SJSA1 (cell line): ENCODE measurements around the gene NUDT1. TPM values are rescaled to one million over a fixed set of nuclear protein-coding genes. Genes with fewer than 3 reads are reported as not detected.

Source experiments
- DNase-seq, 2 experiments: peaks; one replicate each; pipeline ENCODE4 v3.0.0-alpha.2; 2015 to 2020; ENCODE audit warnings: low spot score in 2 of 2, low read depth in 1 of 2
- H3K27ac ChIP-seq: fragments of 250-450 bp; sonication (Bioruptor Pico); 2 replicates; pipeline ENCODE4 v1.5.1; 2020; ENCODE audit warnings: mild to moderate bottlenecking, moderate library complexity
- H3K27me3 ChIP-seq: fragments of 250-450 bp; sonication (Bioruptor Pico); replicated peaks from 2 replicates; pipeline ENCODE4 v1.5.1; 2020; ENCODE audit warnings: mild to moderate bottlenecking, moderate library complexity
- H3K36me3 ChIP-seq: fragments of 250-450 bp; sonication (Bioruptor Pico); 2 replicates; pipeline ENCODE4 v1.5.1; 2020; ENCODE audit warnings: mild to moderate bottlenecking
- H3K4me1 ChIP-seq: fragments of 250-450 bp; sonication (Bioruptor Pico); replicated peaks from 2 replicates; pipeline ENCODE4 v1.6.1; 2021; ENCODE audit warnings: mild to moderate bottlenecking
- H3K4me3 ChIP-seq: fragments of 250-450 bp; sonication (Bioruptor Pico); 2 replicates; pipeline ENCODE4 v1.5.1; 2020; ENCODE audit warnings: mild to moderate bottlenecking
- H3K9me3 ChIP-seq: fragments of 250-450 bp; sonication (Bioruptor Pico); replicated peaks from 2 replicates; pipeline ENCODE4 v1.5.1; 2020; ENCODE audit warnings: mild to moderate bottlenecking
- total RNA-seq: library from RNA; depleted of rRNA; stranded (reverse); fragments of >200 nt; shearing (Covaris generic); gene quantifications from 2 replicates; pipeline ENCODE4 v1.2.3, GENCODE V29; 2014

The NUDT1 gene
- total RNA-seq, 1 experiment from 2014 or later = 50.7 TPM

DNA sequence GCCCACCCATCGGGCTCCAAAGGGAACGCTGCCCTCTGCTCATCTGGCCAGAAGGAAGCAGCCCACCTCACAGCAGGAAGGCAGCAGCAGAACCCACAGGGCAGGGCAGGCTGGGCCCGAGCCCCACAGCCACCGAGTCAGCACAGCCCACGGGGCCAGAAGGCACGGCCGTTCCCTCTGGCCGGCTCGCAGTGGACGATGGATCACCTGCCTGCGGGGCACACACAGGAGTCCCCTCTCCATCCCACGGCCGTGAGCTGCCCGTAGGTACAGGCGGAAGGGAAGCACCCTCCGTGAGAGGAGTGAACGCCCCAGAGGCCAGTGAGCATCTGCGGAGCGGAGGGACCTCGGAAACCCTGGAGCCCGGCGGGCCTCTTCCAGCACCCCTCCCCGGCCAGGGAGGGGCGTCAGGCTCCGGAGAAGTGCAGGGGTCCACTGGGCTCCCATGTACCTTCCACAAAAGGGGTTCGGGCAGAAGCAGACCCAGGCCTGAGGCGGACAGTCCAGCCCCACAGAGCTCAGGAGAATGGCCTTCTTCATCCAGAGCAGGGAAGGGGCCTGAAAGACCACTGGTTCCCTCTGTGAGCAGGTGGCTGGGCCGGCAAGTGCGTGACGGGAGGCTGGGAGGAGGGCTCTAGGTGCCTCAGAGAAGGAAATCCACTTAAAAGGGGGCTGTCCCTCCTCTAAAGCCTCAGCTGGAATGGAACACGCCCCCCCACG lies 11.7 kb downstream of the NUDT1 start:
- Histone ChIP-seq H3K9me3 (0 out of 2 replicates have a peak, but pooled peaks cover 3% of the 10 kb centered on the region), H3K36me3 (peaks cover 51% of the 10 kb centered on the region), H3K27ac (no peak overlapping the region), H3K4me1 (peaks cover 16% of the 10 kb centered on the region), H3K27me3 (no peaks in the 10 kb centered on the region), H3K4me3 (no peak overlapping the region)
- no peak for DNase-seq

DNA sequence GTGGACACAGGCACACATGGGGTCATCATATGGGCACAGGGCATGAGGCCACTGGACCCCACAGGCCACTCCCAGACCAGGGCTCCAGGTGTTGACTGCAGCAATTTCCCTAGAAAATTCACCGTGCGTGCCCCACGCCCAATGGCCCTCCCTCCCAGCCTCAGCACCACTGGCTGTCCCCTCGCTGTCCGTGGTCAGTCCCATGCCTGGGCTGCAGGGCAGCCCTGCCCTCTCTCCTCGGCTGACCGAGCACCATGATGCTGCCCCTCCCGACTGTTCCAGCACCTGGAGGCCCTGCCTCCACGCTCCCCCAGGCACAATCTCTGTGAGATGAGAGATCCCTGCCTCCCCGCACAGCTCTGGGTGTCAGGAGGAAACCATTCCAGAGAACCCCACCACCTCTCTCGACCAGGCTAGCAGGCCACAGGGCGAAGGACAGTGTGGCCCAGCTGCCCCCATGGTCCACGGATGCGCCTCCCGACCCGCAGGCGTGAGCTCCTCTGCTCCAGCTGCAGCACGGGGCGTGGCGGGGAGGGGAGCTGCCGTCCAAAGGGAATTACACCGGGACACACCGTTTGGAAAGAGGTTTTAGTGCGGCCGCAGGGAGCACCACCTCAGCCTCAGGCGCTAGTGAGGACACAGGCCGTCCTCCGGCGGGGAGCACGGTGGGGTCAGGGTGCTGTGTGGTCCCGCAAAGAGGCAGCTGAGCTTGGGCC lies 12.6 kb downstream of the NUDT1 start:
- no peak for DNase-seq
- H3K27me3 ChIP-seq = no peaks in the 10 kb centered on the region
- 0 out of 2 replicates have a peak, but pooled peaks cover 3% of the 10 kb centered on the region for H3K9me3 ChIP-seq
- peaks cover 7% of the 10 kb centered on the region for H3K4me1 ChIP-seq
- H3K4me3 ChIP-seq = no peak overlapping the region
- H3K27ac ChIP-seq = no peak overlapping the region
- peaks cover 54% of the 10 kb centered on the region for H3K36me3 ChIP-seq

DNA sequence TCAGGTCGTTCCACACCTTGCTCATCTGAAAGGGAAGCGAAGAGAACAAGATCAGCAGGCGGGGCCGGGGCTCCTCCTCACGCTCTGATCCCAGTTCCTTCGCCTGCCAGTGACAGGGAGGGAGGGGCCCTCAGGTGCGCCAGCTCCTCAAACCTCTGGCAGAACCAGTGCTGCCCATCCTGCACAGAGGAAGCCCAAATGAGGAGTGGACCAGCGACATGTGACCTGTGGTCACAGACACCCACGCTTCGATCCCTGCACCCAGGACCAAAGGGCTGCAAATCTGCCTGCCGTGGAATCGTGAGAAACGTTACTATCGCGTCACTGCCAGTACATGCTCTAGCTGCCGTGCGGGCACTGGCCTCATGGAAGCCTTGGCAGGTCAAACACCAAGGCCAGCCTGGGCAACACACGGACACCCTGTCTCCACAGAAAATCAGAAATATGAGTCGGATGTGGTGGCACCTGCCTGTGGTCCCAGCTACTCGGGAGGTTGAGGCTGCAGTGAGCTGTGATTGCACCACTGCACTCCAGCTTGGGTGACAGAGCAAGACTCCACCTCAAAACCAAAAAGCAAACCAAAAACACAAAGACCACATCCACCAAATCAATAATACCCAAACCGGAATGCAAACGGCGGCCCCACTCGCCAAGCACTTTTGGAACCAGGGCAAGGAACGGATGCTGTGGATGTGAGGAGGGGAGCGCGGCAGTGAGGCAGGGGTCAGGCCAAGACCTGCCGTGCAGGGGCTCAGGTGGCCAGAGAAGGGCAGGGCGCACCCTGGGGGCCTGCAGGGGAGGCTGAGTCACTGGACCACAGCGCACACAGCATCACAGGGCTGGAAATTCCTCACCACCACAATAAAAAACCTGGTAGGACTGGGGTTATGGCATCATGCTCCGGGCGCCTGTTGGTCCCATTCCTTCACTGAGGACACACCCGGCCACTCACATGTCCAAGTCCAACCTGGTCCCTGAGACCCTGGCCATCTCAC lies 13.4 kb downstream of the NUDT1 start:
- H3K4me1 ChIP-seq = no peaks in the 10 kb centered on the region
- H3K4me3 ChIP-seq = no peak overlapping the region
- DNase-seq = no peak
- H3K27ac ChIP-seq = no peak overlapping the region
- peaks cover 47% of the 10 kb centered on the region for H3K36me3 ChIP-seq
- no peaks in the 10 kb centered on the region for H3K27me3 ChIP-seq
- H3K9me3 ChIP-seq = no peaks in the 10 kb centered on the region

DNA sequence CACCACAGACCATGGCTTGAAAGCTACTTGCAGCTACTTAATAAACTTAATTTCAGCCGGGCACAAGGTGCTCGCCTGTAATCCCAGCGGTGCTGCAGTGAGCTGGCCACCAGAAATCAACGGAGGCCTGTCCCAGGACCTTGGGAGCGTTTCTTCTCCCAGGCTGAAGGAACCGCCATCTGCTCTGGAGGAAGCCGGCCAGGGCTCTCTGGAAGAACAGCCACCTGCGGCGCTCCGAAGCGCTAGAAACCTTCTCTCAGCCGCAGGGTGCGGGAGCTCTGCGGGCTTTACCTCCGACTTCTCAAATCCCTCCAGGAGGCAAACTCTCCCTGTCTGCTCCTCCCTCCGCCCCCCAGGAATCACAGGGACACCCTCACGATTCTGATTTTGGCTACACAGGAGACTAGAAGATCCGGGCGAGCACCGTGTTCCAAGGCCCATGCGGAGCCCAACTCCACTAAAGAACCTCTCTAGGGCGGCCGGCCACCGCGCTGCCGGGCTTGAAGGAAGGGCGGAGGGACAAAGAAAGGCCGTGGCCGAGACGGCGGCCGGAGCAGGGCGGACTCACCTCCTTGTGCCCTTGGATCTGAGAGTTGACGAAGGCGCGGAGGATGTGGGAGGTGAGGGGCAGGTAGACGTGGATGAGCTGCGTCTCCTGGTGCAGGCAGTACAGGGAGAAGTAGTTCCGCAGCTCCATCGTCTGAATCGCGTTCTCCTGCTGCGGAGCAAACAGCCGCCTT lies 14.4 kb downstream of the NUDT1 start:
- no peaks in the 10 kb centered on the region for H3K27me3 ChIP-seq
- no peaks in the 10 kb centered on the region for H3K9me3 ChIP-seq
- no peak overlapping the region for H3K27ac ChIP-seq
- no peak overlapping the region for H3K4me3 ChIP-seq
- no peaks in the 10 kb centered on the region for H3K4me1 ChIP-seq
- no peak for DNase-seq
- peaks cover 45% of the 10 kb centered on the region for H3K36me3 ChIP-seq

DNA sequence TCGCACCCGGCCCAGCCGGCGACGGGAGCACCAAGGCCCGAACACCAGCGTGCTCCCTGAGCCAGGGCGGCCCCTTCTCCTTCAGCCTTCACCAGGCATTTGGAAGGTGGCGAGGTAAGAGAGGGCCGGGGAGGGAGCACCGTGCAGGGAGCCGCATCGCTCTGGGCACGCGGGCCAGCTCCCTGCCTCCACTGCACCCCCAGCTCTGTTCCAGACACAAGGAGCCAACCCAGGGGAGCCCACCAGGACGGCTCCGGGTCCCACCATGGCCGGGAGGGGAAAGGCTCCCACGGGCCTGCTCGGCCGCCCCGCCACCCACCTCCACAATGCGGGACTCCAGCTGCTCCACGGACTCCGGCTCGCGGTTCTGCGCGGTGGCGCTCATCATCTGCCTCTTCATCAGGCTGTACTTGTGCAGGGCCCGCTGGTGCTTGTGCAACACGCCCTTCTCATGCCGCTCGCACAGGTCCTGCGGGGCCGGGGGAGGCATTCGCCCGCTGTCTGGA lies 15.1 kb downstream of the NUDT1 start:
- no peaks in the 10 kb centered on the region for H3K4me1 ChIP-seq
- H3K36me3 ChIP-seq = peaks cover 45% of the 10 kb centered on the region
- H3K4me3 ChIP-seq = no peak overlapping the region
- H3K27me3 ChIP-seq = no peaks in the 10 kb centered on the region
- H3K9me3 ChIP-seq = no peaks in the 10 kb centered on the region
- no peak for DNase-seq
- no peak overlapping the region for H3K27ac ChIP-seq

DNA sequence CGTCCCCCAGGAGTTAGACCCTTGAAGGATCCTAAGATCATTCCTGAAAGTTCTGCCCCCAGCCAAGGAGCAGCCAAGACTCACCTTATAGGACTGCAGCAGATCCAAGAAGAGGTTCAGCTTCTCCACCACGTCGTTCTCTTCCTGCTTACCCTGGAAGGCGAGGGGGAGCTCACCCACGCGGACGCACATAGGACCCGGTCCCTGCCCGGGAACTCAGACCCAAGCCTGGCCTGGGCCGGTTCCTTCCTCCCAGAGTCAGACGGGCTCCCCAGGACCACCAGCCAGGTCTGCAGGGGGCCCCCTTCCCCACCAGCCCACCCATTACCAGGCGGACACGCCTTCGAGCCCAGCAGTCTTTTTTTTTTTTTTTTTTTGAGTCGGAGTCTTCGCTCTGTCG lies 15.6 kb downstream of the NUDT1 start:
- Histone ChIP-seq H3K27ac (no peak overlapping the region), H3K9me3 (no peaks in the 10 kb centered on the region), H3K27me3 (no peaks in the 10 kb centered on the region), H3K4me1 (no peaks in the 10 kb centered on the region), H3K4me3 (no peak overlapping the region), H3K36me3 (peaks cover 48% of the 10 kb centered on the region)
- DNase-seq = no peak

DNA sequence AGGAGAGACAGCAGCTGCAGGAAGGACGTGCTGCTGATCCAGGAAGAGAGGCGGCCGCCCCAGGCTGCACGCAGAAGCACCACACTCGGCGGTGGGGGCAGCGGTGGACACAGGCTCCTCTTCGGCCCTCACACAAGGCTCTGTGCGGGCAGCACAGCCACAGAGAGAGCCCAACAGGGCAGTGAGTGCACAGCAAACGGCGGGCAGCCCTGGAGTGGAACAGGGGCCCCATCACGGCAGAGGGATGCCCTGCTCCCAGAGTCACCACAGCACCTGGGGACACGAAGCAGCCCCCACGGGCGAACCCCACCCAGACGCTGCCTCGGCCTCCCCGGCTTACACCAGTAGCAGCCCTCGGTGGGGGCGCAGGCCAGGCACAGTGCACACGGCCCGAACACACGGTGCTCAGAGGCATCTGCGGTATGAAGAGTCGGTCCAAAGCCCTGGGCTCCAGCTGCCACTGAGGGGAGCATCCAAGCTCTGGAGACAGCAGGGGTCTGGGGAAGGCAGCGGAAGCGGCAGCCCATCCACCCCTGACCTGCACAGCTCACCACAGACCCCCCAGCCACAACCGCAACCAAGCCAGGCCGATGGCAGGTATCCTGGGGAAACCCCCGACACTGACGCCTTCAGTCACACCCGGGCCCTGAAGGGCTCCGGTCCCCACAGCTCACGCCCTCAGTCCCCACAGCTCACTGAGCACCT lies 16.8 kb downstream of the NUDT1 start:
- H3K4me1 ChIP-seq = no peaks in the 10 kb centered on the region
- no peak overlapping the region for H3K4me3 ChIP-seq
- H3K27me3 ChIP-seq = no peaks in the 10 kb centered on the region

DNA sequence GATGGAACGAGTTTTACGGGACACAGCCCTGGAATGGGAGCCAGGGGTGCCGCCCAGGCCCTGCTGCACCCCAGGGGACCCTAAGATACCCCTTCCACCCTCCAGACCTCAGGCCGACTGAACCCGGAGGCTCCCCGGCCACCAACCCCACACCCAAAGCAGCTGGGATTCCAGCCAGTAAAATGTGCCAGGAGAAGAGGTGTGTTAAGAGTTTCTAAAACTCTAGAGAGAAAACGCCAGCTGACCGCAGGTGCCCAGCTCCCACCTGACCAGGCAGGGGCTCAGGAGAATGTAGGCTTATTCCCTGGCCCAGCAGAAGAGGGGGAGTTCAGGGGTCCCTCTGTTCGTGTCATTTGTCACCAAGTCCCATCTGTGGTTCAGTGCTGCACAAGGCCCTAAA lies 17.5 kb downstream of the NUDT1 start:
- no peaks in the 10 kb centered on the region for H3K9me3 ChIP-seq
- H3K4me3 ChIP-seq = no peak overlapping the region
- no peak overlapping the region for H3K27ac ChIP-seq
- no peaks in the 10 kb centered on the region for H3K4me1 ChIP-seq
- no peaks in the 10 kb centered on the region for H3K27me3 ChIP-seq
- DNase-seq = no peak
- peaks cover 52% of the 10 kb centered on the region for H3K36me3 ChIP-seq

More for the DNA sequence above, 16.8 kb downstream of the NUDT1 start:
- Histone ChIP-seq H3K36me3 (peaks cover 51% of the 10 kb centered on the region), H3K27ac (no peak overlapping the region), H3K9me3 (no peaks in the 10 kb centered on the region)
- no peak for DNase-seq

DNA sequence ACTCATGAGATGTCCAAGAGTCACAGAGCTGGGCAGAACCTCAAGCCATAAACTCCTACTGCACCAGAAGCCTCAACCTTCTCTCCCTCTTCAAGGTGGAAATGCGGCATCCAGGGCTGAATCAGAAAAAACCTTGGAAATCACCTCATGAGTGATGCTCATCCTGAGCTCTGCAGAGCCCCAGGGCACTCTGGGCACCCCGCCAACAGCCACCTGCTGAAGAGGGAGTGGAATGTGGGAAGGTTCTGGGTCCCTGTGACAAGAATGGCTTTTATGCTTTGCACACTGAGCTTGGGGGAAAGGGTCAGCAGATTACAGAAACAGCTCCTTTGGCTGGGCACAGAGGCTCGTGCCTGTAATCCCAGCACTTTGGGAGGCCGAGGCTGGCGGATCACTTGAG lies 18.8 kb downstream of the NUDT1 start:
- no peak for DNase-seq
- no peaks in the 10 kb centered on the region for H3K9me3 ChIP-seq
- H3K27ac ChIP-seq = no peak overlapping the region

DNA sequence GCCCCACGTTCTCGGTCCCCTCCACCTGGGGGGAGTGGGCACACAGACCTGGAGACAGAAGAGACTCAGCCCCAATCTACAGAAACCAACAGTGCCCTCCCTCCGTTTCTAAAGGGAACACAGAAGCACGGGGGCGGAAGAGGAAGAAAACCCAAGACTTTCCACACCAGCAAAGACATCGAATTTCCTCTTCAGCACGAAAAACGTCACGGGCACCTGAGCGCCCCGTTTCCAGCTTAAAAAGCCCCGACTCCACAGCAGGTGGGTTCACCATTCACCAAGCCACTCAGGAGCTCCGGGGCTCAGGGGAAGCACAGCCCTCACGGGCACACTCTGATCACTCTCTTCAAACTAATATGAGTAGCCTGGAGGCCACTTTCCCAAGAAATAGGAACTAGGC lies 19.6 kb downstream of the NUDT1 start:
- peaks cover 14% of the 10 kb centered on the region for H3K4me1 ChIP-seq
- DNase-seq = no peak
- peaks cover 45% of the 10 kb centered on the region for H3K36me3 ChIP-seq
- no peaks in the 10 kb centered on the region for H3K9me3 ChIP-seq
- no peak overlapping the region for H3K4me3 ChIP-seq
- H3K27me3 ChIP-seq = no peaks in the 10 kb centered on the region
- H3K27ac ChIP-seq = no peak overlapping the region

More for the DNA sequence above, 18.8 kb downstream of the NUDT1 start:
- Histone ChIP-seq H3K4me1 (peaks cover 6% of the 10 kb centered on the region), H3K4me3 (no peak overlapping the region), H3K27me3 (no peaks in the 10 kb centered on the region), H3K36me3 (peaks cover 52% of the 10 kb centered on the region)

DNA sequence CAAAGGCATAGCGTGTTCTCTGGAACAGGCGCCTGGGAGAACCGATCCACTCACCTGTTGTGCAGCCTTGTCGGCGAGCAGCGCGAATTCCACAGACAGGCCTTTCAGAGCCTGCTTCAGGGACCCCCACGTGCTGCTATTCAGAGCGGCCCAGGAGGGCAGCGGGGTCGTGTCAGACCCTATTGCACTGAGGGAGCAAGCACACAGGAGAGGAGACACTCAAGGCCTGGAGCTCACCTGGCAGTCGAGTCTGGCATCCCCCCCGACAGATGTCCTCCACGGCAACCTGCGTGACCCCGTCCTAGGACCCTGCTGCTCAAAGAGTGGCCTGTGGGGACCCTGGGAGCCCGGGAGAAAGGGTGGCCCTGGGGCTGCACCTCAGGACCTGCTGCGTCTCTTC lies 21.1 kb downstream of the NUDT1 start:
- H3K27me3 ChIP-seq = no peaks in the 10 kb centered on the region
- H3K4me1 ChIP-seq = peaks cover 19% of the 10 kb centered on the region
- no peak overlapping the region for H3K4me3 ChIP-seq
- DNase-seq = no peak
- H3K27ac ChIP-seq = no peak overlapping the region
- H3K9me3 ChIP-seq = no peaks in the 10 kb centered on the region
- H3K36me3 ChIP-seq = peaks cover 35% of the 10 kb centered on the region

DNA sequence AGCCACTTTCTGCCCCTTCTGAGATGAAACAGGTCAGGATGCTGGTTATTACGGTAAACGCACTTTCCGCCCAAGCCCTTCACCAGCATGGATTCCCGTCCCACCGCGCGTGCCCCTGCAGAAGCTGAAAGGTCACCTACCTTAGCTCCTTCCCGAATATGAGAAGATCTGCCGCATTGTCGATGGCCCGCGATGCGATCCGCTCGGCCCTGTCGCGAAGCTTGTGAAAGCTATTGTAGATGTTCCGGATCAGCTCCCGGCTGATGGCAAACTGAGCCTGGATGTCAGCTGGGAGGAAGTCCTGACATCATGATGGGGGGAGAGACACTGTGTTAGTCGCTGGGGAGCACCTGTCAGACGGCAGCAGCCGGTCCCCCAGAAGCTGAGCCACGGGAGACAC lies 22.1 kb downstream of the NUDT1 start:
- Histone ChIP-seq H3K4me1 (peaks cover 19% of the 10 kb centered on the region), H3K27ac (no peak overlapping the region), H3K36me3 (peaks cover 32% of the 10 kb centered on the region), H3K9me3 (no peaks in the 10 kb centered on the region), H3K4me3 (no peak overlapping the region), H3K27me3 (no peaks in the 10 kb centered on the region)
- no peak for DNase-seq
